CD4-positive, alpha-beta T cell treated with Interleukin-6 for 4 hours (primary cell): ENCODE data around the gene GCNT2.
A peak's percentile ranks its signal among the peaks of the same experiment; 100 is the strongest.
"Not testable (repeated sequence)": the region's sequence is repeated elsewhere in the genome, so short reads cannot be mapped to it uniquely, and the experiment has no call there.

Source experiments
- DNase-seq: peaks from one replicate; pipeline ENCODE4 v3.0.0-alpha.2; 2020; ENCODE audit warnings: mixed read lengths

Gene GCNT2

DNA sequence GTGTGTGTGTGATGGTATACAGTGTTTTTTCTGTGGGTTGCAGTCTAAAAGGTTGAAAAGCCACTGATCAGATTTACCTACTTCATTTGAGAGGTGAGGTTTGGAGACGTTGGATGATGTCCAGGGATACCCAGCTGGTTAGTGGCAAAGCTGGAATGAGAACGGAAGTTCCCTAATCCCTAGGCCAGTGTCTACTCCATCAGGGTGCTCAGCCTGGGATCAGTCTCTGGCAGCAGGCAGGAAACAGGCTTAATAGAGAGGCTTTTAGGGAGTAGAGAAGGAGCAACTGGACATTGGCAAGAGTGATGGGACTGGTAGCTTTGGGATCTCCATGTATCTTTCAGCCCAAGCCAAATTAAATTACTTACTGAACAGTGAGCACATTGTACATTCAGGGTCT, 92.6 kb downstream of the GCNT2 start:
- no peak for DNase-seq

DNA sequence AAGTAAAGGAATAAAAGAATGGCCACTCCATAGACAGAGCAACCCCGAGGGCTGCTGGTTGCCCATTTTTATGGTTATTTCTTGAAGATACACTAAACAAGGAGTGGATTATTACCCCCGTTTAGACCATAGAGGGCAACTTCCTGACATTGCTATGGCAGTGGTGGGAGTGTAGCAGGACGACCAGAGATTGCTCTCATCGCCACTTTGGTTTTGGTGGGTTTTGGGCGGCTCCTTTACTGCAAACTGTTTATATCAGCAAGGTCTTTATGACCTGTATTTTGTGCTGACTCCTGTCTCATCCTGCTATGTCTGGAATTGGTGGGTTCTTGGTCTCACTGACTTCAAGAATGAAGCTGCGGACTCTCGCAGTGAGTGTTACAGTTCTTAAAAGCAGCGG, 94.5 kb downstream of the GCNT2 start:
- no peak for DNase-seq

DNA sequence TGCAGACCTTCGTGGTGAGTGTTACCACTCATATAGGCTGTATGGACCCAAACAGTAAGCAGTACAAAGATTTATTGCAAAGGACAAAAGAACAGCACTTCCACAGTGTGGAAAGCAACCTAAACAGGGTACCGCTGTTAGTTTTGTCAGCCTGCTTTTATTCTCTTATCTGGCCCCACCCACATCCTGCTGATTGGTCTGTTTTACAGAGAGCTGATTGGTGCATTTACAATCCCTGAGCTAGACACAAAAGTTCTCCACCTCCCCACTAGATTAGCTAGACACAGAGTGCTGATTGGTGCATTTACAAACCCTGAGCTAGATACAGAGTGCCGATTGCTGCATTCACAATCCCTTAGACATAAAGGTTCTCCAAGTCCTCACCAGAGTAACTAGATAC, 95.1 kb downstream of the GCNT2 start:
- DNase-seq, result not testable (repeated sequence)

DNA sequence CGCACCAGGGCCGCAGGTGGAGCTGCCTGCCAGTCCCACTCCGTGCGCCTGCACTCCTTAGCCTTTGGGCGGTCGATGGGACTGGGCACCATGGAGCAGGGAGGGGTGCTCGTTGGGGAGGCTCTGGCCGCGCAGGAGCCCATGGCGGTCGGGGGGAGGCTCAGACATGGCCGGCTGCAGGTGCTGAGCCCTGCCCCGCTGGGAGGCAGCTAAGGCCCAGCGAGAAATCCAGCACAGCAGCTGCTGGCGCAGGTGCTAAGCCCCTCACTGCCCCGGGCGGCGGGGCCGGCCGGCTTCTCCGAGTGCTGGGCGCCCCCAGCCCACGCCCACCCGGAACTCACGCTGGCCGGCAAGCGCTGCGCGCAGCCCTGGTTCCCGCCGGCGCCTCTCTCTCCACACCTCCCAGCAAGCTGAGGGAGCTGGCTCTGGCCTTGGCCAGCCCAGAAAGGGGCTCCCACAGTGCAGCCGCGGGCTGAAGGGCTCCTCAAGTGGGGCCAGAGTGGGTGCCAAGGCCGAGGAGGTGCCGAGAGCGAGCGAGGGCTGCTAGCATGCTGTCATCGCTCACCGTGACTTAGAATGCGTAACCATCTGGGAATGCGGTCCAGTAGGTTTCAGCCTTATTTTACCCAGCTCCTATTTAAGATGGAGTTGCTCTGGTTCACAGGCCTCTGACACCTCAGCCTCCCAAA, 96.0 kb downstream of the GCNT2 start:
- DNase-seq, result no peak

DNA sequence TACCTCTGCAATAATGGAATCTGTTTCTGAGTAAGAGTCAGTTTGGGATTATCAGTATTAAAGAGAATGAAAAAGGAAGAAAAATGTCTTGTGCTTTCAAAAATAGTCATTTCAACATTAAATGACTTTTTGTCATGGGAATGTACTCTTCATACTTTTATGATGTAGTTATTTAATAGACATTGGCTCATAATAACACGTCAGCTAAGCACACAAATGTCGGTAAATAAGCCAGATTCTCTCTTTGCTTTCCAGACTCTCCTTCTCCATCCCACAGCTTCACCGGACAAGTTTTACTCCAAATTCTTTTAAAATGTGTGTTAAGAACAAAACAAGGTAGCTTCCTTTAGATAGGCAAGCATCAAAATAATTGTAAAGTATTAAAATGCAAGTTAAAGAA, 97.3 kb downstream of the GCNT2 start:
- no peak for DNase-seq

DNA sequence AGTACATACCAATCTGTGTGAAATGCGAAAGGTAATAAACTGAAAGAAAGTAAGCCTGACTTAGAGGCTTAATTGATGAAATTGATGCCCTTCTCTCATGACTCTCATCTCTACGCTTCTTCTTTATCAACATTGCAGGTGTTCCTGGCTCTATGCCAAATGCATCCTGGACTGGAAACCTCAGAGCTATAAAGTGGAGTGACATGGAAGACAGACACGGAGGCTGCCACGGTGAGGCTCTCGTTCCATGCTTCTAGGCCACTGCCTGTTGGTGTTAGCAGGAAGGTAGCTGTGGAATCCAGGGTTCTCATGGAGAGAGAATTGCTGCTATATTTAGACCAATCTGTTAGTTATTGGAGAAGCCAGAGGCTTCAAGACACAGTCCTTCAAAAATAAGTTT, 100.1 kb downstream of the GCNT2 start:
- DNase-seq, result no peak

DNA sequence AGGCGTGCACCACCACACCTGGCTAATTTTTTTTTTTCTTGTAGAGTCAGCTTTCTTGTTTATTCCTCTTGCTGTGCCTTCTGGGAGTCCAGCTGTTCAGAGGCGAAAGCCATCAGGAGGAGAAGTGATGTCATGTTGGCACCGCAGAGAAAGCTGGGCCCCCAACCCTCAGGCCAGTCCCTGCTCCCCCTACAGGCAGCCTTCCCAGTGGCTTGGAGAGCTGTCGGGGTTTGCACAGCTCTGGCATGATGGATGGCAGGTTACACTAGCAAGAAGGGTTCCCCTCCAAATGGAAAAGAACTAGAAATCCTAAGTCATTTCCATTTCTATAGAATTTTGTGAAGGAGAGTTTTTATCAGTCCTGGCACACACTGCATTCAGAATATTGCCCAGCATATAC, 100.7 kb downstream of the GCNT2 start:
- no peak for DNase-seq

DNA sequence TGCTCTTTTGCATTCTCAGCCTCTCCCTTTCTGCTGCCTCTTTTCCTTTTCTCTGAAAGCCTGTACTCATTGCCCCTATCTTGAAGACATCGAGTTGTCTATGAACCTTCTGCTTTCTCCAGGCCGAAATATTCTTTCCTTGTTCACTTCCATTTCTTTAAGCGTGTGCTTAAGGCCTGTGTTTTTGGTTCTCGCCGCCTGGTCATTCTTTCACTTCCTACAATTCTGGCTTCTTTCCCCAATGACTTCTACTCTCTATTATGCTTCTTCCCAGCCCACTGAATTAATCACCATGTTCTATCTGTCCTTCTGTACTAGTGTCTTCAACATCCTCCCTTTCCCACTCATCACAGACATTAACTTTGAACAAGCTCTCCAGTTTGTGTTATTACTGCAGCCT, 103.7 kb downstream of the GCNT2 start:
- DNase-seq, result no peak

DNA sequence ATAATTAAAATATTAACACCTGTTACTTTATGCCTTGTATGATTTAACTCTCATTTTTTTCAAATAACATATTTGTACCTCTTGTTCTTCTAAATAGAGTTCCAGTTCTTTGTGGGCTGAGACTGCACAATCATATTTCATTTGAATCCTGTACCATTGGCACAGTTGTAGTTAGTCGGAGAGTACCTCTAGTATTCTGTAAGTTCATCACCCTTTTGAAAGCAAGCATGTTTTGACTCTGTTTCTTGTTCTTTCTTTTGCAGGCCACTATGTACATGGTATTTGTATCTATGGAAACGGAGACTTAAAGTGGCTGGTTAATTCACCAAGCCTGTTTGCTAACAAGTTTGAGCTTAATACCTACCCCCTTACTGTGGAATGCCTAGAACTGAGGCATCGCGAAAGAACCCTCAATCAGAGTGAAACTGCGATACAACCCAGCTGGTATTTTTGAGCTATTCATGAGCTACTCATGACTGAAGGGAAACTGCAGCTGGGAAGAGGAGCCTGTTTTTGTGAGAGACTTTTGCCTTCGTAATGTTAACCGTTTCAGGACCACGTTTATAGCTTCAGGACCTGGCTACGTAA, 105.1 kb downstream of the GCNT2 start:
- no peak for DNase-seq

DNA sequence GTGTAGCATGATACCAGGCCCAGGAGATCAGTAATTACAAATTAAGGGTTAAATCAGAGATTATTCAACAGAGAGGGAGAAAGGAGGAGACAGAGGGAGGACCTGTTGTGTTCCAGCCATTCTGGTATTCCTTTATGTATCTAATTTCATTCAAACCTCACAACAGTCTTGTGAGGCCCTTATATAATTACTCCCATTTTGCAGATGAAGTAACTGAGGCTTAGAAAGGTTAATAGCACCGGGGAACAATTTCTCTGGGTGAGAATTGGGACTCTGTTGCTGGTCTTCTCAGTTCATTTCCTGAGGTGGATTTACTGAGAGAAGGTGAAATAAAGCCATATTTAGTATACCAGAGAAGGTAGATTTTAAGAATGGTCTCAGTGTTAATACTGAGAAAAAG, 106.6 kb downstream of the GCNT2 start:
- no peak for DNase-seq

DNA sequence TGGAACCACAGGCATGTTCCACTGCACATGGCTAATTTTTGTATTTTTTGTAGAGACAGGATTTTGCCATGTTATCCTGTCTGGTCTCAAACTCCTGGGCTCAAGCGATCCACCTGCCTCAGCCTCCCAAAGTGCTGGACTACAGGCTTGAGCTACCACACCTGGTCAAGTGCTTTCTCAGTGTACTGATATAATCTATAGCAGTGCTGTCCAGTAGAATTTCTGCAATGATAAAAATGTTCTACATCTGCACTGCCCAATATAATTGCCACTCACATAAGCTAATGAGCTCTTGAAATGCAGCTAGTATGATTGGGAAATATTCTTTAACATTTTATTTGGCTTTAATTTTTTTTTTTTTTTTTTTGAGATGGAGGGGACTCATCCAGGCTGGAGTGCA, 109.0 kb downstream of the GCNT2 start:
- DNase-seq, result no peak

DNA sequence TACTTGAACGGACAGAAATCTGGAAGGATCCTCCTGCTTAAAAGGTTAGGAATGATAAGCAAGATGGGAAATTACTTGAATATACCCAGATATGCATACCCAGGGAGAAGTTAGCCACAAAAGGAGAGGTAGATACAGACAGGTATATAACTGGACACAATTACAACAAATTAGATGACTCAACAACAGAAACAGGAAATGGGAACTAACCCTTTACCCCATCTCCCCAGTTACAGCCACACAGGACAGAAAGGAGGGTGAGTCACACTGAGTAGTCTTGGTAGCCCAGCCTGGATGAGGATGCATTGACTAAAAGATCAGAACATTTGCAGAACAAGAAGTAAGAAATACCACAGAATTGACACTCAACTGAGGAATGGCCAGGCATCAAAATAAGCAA, 112.1 kb downstream of the GCNT2 start:
- DNase-seq, result no peak

DNA sequence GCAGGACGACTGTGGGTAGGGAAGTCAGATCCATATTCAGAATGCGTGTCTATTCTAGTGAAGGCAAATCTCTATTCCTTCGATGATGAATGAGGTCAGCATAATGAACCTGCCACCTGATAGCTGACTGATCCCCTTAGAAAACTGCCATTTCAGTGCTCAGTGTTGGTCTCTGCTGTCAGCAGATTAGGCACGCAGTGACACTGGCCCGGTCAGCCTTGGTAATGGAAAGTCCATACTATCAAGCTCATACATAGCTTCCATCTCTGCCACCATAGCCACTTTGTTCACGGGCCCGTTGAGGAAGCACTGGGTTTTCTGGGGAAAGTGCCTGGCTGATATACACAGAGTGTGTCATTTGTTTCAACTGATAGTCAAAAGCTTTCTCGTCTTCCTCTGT, 119.3 kb downstream of the GCNT2 start:
- no peak for DNase-seq

DNA sequence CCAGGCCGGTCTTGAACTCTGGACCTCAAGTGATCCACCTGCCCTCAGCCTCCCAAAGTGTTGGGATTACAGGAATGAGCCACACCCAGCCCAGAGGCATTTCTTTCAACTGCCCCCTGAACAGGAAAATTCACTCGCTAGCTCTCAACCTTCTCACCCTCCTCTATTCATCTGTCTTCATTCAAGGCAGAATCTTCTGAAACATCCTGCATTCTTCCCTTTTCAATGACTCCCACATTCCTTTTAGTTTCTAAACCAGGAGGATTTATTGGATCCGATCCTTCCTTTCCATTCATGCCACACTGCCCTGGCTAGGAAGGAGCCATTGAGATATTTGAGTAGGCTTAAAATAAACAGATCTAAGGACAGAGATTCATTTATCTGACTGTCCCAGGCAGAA, 120.4 kb downstream of the GCNT2 start:
- no peak for DNase-seq

DNA sequence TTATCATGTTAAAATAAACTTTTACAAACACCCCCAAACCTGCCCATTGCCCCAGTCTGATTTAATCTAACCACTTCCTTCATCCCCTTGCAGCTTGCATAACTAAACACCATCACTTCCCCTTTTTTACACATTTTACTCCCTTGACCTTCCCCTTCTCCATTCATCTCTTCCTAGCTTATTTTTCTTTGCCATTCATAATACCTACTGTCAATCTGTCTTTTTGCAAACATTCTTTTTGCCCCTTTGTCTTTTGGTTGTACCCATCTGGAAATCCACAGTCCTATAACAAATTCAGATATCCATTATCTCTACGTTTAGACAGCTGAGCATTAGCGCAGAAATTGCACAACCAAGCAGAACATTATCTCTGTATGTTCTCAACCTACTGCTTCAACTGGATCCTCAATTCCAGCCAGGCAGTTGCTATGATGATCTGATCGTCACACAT, 122.1 kb downstream of the GCNT2 start:
- no peak for DNase-seq

DNA sequence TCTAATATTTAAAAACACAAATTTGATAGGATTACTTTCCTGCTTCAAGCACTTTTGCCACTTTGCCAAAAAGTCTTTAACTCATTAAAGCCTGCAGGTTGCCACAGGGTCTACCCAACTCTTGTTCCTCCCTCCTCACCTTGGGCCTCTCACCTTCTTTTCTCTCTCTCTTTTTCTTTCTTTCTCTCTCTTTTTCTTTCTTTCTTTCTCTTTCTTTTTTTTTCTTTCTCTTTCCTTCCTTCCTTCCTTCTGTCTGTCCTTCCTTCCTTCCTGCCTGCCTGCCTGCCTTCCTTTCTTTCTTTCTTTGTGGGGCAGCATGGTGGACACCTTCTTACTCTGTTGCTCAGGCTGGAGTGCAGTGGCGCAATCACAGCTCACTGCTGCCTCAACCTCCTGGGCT, 123.1 kb downstream of the GCNT2 start:
- no peak for DNase-seq

DNA sequence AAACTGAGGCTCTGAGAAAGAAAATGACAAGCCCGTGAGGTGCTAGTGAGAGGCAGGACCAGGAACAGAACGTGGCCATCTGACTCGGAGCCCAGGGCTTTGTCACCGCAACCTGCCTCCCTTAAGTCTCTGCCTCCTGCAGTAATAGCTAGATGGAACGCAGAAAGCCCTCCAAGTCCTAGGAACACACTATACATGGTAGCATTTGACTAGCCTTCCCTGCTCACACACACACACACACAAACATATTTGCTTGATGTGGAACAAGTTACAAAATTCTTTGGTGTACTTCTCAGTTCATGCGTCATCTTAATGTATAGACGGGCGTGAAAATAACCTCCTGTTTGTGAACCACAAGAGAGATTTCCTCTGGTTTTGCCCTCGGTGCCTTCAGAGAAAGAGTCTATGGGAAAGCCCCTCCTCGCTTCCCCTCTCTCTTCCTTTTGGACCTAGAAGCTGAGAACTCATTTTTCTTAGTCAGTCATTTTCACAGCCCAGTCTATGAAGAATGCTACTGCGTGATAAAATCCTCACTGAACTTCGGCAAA, 134.4 kb downstream of the GCNT2 start:
- peak; percentile 4 for DNase-seq

DNA sequence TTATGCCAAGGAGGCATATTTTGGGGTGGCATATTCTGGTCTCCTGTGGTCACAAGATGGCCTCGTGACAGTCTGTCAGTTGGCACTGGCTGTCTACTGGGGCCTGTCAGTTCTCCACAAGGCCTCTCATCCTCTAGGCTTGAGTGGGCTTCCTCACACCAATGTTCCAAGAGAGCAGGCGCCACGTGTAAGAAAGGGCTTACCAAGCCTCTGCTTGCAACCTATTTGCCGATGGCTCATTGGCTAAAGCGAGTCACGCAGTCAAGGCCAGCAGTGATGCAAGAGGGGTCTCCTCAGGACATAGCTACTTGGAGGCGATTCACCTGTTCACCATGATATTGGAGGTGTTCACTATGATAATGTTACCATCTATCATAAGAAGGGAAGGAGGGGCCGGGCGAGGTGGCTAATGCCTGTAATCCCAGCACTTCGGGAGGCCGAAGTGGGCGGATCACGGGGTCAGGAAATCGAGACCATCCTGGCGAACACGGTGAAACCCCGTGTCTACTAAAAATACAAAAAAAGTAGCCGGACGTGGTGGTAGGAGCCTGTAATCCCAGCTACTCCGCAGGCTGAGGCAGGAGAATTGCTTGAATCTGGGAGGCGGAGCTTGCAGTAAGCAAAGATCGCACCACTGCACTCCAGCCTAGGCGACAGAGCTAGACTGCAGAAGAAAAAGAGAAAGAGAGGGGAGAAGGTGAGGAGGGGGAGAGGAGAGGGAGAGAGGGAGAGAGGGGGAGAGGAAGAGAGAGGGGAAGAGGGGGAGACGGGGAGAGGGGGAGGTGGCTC, 138.0 kb downstream of the GCNT2 start:
- no peak for DNase-seq

DNA sequence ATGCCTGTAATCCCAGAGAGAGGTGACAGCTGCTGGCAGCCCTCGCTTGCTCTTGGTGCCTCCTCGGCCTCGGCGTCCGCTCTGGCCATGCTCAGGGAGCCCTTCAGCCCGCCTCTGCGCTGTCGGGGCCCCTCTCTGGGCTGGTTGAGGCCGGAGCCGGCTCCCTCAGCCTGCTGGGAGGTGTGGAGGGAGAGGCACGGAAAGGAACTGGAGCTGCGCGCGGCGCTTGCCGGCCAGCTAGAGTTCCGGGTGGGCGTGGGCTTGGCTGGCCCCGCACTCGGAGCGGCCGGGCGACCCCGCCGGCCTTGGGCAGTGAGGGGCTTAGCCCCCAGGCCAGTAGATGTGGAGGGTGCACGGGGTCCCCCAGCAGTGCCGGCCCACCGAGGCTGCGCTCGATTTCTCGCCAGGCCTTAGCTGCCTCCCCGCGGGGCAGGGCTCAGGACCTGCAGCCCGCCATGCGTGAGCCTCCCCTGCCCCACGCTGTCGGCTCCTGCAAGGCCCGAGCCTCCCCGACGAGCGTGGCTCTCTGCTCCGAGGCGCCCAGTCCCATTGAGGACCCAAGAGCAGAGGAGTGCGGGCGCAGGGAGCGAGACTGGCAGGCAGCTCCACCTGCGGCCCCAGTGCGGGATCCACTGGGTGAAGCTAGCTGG, 138.7 kb downstream of the GCNT2 start:
- DNase-seq, result no peak

DNA sequence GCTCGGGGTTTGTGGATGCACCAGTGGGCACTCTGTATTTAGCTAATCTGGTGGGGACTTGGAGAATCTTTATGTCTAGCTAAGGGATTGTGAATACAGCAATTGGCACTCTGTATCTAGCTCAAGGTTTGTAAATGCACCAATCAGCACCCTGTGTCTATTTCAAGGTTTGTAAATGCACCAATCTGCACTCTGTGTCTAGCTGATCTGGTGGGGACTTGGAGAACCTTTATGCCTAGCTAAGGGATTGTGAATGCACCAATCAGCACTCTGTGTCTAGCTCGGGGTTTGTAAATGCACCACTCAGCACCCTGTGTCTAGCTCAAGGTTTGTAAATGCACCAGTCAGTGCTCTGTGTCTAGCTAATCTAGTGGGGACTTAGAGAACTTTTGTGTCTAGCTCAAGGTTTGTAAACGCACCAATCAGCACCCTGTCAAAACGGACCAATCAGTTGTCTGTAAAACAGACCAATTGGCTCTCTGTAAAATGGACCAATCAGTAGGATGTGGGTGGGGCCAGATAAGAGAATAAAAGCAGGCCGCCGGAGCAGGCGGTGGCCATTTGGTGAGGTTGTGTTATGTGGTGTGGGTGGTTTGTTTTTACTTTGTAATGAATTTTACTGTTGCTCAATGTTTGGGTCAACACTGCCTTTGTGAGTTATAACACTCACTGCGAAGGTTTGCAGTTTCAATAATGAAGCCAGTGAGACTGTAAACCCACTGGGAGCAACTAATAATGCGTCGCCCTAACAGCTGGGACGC, 139.5 kb downstream of the GCNT2 start:
- DNase-seq, result not testable (repeated sequence)

DNA sequence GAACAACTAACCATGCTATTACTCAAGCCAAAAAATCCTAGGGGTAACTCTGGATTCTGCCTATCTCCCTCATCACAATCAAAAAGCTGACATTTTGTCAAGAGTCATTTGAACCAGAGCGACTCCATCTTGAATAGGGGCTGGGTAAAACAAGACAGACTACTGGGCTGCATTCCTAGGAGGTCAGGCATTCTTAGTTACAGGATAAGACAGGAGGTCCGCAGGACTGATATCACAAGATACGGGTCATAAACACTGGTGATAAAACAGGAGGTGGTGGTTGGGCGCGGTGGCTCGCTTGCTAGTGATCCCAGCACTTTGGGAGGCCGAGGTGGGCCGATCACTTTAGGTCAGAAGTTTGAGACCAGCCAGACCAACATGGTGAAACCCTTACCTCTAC, 141.1 kb downstream of the GCNT2 start:
- DNase-seq, result no peak

DNA sequence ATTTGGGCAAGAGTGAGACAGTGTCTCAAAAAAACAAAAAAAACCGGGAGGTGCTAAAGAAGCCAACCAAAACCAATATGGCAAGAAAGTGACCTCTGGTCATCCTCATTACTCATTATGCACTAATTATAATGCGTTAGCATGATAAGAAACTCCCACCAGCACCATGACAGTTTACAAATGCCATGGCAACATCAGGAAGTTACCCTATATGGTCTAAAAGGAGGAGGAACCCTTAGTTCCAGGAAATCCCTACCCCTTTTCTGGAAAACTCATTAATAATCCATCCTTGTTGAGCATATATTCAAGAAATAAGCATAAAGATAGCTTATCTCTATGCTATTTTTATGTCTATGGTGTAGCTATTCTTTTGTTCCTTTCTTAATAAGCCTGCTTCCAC, 141.6 kb downstream of the GCNT2 start:
- DNase-seq, result no peak

DNA sequence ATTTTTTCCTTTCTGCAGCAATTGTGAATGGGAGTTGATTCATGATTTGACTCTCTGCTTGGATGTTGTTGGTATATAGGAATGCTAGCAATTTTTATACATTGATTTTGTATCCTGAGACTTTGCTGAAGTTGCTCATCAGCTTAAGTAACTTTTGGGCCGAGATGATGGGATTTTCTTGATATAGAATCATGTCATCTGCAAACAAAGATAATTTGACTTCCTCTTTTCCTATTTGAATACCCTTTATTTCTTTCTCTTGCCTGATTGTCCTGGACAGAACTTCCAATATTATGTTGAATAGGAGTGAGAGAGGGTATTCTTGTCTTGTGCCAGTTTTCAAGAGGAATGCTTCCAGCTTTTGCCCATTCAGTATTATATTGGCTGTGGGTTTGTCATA, 144.4 kb downstream of the GCNT2 start:
- DNase-seq, result not testable (repeated sequence)
